Measurements from ENCODE around the gene ANO4.
"Not testable (repeated sequence)": the region's sequence is repeated elsewhere in the genome, so short reads cannot be mapped to it uniquely, and the experiment has no call there.

Gene ANO4

DNA sequence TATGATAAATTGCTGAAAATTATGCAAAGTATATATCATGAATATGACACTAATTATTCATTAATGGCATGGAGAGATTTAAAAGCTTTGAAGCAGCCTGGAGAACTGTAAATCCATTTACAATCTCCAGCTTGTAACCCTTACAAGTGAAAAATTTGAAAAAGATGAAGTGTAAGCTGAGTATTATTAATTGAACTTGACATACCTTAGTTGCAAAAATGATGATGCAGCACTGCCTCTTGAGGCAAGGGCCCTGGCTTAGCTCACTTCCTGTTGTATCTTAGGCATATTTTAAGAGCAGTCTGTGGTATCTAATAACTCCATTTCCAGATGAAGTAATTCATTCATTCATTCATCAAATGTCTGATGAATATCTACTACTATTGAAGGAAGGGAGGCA, 158.6 kb downstream of the ANO4 start:
- DNase-seq (ENCODE audit: low read depth), result no peak

DNA sequence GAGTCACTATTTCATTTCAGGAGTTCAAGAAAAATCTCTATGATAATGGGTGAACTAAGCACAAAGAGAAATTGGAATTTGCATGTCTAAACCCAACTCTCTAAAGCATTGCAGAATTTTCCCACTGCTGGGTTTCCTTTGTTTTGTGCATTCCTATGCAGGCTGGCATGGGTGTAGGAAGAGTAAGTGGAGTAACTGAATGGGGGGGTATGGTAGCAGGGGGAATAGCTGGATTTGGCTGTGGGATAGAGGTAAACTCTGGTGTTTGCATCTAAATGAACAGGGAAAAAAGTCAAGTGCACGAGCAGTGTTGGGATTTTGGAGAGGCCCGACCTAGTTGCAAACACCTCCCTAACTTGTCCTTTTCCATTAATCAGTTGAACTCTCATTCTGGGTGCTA, 159.1 kb downstream of the ANO4 start:
- DNase-seq (ENCODE audit: low read depth), result no peak

DNA sequence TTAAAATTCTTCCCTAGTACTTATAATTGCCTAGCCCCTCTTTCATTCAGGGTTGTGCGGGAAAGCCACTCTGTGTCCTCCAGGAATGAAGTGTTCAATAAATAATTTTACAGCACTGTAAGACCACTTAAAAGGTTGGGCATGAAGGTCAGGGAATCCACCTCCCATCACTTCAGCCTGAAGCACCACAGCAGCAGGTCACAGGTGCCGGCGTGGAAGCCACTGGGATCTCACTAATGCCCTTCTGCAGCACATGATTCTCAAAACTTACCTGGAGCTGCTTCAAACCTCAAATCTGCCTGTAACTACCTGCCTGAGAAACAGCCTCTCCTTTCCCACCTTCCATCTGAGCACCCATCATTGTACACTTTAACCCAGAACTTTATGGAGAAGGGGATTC, 159.5 kb downstream of the ANO4 start:
- no peak for DNase-seq (ENCODE audit: low read depth)

DNA sequence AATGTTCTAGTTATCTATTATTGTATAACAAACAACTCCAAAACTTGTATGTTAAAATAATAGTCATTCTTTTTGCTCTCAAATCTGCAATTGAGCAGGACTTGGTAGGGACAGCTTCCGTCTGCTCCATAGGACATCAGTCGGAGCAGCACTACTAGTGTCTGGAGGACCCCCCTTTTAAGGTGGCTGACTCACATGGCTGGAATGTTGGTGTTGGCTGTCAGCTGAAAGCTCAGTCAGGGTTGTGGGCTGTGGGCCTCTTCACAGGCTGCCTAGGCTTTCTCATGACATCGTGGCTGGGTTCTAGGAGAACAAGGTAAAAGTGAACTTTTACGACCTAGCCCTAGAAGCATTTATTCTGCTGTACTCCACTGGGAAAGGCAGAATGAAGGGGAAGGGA, 160.6 kb downstream of the ANO4 start:
- DNase-seq (ENCODE audit: low read depth), result no peak

DNA sequence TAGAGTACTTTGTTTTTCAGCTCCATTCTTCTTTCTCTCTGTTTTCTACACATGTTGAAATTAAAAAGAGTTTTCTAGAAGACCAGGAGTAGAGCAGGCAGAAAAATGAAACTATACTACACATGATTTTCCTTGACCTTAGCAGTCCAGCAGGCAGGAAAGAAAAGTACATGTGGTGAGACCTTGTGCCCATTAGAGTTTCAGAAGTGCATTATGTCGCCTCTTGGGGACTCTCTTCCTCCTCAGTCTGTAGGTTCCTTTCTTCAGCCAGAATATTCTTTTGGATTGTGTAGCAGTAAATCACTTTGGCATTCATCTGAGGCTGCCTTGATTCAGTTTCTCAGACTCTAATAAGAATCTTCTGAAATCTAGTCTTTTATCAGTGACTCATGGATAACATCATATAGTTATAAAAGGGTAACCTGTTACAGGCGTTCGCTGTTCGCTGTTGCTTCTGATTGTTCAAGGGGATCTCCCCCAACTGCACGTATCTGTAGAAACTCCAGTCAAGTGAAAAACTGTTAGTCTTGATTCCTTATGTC, 161.8 kb downstream of the ANO4 start:
- DNase-seq (ENCODE audit: low read depth), result no peak

DNA sequence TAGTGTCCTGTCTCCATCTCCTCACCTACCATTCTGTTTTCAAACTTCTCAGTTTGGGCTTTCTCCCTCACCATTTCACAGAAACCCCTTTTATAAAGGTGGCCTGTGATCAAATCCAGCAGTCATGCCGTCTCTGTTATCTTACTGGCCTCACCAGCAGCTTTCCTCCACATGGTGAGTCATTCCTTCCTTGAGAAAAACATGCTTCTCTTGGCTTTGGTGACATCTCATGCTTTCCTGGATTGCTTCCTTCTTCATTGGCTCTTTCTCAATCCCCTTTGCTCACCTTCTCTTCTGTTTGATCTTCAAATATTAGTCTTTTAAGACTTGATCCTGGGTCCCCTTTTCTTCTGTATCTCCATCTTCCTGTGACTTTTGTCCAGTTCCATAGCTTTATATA, 164.9 kb downstream of the ANO4 start:
- no peak for DNase-seq (ENCODE audit: low read depth)

DNA sequence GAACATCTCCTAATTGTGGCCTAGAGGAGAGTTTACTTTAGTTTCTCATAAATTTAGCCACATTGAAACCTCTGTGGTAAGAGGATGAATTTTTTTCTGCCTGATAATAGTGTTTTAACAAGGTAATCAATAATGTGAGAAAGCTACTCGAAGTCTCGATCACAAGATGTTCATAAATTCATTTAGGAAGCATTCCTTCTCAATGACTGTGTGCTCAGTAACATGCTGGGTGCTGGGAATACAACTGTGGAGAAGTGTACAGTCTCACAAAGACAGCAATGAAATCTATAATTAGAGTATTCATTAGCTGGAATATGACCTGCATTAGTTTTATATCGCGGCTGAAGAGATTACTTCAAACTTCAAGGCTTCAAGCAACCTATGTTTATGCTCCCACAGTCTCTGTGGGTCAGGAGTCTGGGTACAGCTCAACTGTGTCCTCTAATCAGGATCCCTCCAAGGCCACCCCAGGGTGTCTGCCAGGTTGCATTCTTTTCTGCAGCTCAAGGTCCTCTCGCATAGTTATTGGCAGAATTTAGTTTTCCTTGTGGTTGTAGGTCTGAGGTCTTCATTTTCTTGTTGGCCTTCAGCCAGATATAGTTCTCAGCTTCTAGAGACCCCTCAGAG, 167.6 kb downstream of the ANO4 start:
- no peak for DNase-seq (ENCODE audit: low read depth)

DNA sequence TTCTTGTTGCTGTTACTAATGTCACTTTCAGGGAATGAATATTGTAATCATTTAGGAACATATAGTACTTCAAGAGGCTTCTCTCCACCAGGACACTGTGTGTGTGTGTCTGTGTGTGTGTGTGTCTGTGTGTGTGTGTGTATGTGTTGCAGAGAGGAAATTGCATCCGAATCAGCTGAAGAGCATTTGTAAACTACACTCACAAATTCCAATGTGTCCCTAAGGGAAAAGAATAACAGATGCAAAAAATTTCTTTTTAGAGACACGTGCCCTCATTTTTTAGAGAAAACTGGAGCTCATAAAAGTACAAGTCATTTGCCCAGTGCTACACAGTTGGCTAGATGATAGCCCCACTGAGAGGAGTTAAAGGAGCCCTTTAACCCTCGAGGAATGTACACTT, 168.8 kb downstream of the ANO4 start:
- DNase-seq (ENCODE audit: low read depth), result no peak

DNA sequence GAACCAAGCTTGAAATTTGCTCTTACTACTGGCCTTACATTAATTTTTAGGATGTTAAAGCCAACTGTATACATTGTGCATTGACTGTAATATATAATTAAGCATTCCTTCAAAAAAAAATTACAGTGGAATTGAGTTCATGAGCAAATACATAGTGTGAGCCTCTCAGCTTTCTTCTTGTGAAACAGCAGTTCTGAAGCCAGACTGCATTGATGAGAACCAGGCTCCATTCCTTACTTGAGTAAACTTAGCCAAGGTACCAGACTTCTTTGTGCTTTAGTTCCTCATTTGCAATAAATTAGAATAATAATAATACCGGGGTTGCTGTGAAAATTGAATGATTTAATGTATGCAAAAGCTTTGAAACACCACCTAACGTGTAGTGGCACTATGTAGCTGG, 169.5 kb downstream of the ANO4 start:
- DNase-seq (ENCODE audit: low read depth), result no peak

DNA sequence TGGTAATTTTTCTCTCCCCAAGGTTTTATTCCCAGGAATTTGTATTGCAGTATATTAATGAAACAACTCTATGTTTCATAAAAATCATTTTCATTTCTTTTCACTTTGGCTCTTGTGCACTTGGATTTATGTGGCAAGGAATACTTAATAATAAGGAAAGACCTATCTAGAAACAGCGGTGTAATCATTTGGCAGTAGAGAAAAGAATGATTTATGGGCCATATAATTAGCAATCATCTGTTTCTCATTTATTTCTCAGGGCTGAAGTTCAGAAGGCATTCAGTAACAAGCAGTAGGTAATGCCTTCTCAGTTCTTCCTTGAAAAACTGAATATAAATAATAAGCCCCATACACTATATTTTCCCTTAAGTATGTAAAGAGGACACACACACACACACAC, 172.6 kb downstream of the ANO4 start:
- no peak for DNase-seq (ENCODE audit: low read depth)

DNA sequence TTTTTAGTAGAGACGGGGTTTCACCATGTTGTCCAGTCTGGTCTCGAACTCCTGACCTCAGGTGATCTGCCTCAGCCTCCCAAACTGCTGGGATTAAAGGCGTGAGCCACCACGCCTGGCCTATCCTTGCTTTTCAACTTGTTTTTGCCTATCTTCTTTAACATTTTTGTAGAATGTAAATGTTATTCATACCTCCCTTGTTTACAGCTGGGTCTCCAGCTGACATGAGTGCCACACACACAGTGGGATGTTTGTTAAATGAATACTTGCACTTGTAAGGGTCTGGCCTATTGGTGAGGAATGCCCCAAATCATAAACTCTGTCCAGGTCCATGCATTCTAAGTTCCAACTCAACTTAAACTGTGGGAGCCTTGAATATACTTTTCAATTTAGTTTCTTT, 176.3 kb downstream of the ANO4 start:
- no peak for DNase-seq (ENCODE audit: low read depth)

DNA sequence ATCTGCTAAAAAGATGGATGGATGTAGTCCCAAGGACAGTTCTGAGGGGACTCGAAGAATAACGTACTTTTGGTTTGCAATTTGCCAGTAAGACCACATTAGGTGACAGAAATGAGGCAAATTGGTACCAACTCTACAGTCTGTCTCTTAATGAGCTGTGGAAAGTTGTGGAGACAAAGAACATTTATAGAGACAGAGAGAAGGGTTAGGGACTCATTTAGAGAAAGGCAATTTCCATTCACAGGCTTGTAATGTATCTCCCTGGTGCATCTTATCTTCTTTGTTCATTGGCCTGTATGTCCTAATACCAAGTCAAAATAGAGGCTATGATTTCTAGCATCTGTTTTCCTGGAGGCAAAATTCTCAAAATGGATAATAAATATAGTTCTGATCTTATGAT, 177.5 kb downstream of the ANO4 start:
- DNase-seq (ENCODE audit: low read depth), result no peak

DNA sequence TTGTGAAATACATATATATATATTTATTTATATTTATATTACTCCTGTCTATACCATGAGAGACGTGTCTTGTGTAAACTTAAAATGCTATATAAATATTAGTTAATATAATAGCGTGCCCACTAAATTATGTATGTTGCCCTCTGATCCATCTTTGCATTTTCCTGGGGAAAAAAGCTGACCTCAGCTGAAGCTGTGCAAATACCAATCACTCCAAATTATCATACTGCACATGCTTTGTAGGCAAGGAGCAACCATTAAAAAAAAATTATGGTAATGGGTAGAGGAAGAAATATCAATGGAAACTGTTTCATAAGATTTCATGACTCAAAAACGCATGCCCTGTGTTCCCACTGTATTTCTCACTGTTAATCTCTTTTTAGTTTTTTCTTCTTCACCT, 179.8 kb downstream of the ANO4 start:
- no peak for DNase-seq (ENCODE audit: low read depth)

DNA sequence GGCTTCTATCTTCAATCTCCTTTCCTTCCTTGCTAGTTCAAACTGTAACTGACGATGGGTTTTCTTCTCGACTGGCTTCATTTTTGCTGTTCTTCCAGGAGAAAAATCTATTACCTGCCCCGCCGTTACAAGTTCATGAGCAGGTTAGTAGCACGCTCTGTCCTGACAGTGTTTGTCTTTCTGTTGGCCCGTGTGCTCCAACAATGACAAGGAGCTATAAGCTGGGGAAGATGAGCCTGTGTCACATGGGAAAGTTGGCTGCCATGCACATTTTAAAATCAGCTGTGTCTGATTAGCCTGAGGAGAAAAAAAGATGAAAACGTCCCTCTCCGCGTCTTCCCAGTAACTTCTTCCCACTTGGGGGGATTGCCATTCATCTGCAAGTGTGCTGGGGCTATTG, 180.2 kb downstream of the ANO4 start:
- DNase-seq (ENCODE audit: low read depth), result no peak

DNA sequence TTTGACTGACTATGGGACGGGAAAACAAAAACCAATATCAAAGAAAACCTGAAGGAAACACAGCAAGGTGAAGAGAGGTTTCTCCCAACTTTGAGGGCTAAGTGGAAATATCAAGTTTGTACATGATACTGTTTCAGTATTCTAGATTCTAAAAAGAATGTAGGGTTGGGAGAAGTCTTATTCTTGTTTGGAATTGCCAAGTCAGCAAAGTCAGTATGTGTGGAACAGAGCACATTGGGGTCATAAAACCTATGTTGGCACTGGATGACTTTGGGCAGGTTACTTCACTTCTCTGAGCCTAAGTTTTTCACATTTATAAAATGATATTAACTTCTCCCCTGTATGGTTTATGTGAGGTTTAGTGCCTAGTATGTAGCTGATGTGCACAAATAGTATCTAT, 182.2 kb downstream of the ANO4 start:
- no peak for DNase-seq (ENCODE audit: low read depth)

DNA sequence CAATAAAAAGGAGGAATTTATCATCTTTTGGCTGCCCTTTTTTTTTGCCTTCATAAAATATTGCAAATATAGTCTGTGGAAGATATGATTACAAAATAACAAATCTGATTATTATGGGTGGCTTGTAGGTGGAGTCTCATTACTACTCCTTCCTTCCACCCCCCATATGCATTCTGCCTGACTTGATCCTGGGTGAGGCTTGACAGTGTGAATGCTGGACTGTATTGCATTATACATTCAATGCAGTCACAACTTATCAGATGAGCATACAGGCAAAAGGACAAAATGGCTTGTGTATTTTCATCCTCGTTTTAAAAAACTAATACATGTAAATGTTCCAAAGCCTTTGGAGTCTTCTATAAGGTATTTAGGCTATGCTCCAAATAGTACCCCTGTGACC, 186.3 kb downstream of the ANO4 start:
- no peak for DNase-seq (ENCODE audit: low read depth)

DNA sequence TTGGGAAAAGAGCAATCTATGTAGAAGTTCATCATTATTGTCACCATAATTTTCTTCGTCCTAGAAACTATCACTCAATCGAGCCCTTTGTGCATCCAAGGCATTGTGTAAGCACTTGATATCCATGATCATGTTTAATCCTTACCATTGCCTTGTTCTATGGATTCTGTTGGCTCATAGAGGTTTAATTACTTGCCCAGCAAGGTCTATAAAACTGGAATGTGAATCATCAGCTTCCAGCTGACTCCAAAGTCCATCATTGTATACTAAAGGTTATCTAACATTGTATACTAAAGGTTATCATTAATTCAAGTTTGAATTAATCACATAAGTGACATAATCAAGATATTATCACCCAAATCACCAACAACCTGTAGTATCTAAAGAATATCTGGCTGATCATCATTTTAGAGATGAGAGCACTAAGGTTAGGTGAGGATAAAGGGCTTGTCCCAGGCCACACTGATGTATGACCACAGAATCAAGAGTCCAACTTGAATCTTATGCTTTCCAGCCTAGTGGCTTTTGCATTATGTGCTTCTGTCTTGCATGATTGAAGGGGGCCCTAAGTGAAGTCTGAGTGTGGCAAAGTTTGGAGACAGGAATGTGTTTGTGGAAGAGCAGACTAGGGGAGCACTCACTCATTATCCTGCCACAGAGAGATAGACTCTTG, 188.1 kb downstream of the ANO4 start:
- no peak for DNase-seq (ENCODE audit: low read depth)

DNA sequence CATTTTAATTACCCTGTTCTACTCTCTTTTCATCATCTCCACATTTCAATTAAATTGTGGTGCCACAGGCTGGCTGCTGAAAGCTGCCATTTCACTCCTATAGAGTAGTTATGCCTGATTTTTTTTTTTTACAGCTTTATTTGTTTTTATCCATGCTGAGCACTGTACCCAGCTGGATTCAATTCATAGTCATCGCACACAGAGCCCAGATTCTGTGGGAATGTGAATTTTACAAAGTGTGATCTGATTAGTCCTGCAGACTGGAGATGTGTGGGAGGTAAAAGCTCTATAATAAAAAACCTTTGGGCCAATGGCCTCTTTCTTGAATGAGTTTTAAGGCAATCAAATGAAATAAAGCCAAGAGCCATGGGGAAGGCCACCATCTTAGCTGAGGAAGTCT, 190.2 kb downstream of the ANO4 start:
- no peak for DNase-seq (ENCODE audit: low read depth)

DNA sequence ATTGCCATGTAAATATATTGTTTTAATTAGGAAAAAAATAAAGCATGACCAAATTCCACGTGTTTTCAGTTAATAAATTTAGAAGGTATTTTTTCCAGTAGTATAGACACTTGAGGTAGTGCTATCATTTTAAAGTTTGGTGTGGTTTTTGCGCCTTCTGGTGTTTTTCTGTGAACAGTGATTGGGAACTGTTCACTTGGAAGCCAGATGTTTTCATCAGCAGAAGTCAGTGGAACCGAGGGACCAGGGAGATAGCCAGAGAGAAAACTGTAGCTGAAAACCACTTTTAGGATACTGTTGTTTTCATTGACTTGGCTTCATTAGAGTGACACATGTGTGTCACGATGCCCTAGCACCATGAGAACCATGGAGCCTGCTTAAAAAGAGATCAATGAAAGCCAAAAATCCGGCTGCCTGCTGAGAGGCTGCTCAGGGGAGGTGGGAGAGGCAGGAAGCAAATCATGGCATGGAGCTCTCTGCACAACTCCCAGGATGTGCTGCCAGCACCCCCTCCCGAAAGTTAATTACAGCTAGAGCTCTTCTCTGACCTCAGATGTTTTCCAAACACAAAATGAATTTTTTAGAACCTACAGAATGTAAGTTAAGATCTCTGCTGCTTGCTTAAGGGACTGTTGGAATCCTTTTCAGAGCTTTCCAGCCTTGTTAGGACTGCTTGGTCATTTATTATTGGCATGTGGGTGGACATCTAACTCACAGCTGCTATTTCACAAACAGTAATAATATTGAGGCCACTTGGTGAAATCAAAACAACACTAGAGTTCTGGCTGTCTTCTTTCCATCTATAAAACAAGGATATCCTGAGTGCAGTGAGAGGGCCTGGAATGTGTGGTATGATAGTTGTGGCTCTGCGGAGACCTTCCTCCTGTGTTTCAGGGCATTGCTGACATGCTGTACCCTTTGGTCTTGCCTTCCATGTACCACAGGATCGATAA, 192.3 kb downstream of the ANO4 start:
- no peak for DNase-seq (ENCODE audit: low read depth)

DNA sequence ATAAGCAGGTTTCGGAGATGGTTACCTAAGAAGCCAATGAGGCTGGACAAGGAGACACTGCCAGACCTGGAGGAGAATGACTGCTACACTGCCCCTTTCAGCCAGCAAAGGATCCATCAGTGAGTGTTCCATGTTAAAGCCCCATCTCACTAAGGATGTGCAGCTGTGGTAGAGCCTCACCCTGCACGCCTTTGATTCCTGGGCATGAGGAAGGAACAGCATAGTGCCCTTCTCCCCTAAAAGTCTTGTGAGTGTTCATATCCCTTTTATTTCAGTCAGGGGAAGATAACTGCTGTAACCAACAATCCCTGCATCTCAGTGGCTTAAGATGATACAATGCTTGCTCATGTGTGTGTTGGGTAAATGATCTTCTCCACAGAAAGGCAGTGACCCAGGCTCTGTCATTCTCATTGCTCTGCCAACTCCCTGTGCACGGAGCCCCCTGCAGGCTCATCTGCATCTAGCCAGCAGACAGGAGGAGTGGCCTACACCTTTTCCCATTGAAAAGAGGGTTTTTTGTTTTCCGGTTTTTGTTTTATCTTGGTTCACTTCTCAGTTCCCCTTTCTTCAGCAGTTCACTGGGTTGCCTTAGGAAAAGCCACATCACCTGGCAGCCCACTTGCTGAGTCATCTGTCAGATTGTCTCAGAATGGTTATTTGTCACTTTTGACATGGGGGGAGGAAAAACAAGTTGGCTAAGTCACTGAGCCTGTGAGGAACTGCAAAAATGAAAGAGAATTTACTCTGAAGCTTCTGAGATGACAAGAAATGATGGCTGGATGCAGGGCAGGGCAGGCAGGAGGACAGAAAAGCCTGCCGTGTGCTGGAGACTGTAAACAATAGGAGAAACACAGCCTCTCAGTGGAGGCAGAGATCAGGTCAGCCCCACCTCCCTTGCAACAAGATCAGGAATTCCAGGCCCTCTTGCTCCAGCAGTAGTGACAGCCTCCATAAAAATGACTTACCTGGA, 193.3 kb downstream of the ANO4 start:
- no peak for DNase-seq (ENCODE audit: low read depth)

DNA sequence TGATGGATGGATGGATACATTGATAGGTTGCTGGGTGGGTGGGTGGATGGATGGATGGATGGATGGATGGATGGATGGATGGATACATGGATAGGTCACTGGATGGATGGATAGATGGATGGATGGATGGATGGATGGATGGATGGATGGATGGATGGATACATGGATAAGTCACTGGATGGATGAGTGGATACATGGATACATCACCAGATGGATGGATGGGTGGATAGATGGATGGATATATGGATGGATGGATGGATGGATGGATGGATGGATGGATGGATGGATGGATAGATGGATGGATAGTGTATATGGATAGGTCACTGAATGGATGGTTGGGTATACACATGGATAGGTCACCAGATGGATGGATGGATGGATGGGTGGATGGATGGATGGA, 194.9 kb downstream of the ANO4 start:
- DNase-seq (ENCODE audit: low read depth), result not testable (repeated sequence)

DNA sequence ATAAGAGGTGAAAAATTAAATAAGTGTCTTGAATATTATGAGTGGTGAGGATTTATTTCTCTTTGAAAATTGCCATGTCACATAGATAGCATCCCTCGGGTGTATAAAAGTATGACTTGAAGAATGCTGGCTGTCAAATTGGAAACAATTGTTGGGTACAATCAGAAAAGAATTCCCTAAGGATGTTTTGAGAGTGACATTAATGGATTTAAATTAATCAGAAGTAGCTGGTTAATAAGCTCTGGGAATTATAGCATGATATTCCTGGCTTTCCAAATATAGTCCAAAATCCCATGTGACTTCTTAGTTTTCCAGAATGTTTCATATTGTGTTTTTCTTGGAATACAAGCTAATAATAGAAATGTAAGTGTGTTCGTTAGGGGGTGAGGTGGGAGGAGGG, 196.5 kb downstream of the ANO4 start:
- DNase-seq (ENCODE audit: low read depth), result no peak

All from stimulated activated CD8-positive, alpha-beta memory T cell treated with anti-CD3 and anti-CD28 coated beads, Interleukin-15, amount 100 ng/mL, for 24 hours (primary cell).